Calu3 (cell line): ENCODE results near the gene APBA2. TPM values are rescaled to one million over a fixed set of nuclear protein-coding genes. Genes with fewer than 3 reads are reported as not detected.

ENCODE experiments used
- BruUV-seq: library from RNA; stranded (reverse); fragments of 400-500 nt; replicated peaks from 2 replicates; lab custom pipeline; 2021; lab: Mats Ljungman, UMichigan
- CTCF ChIA-PET: fragments of 300-600 bp; sonication (Branson Sonifier 250); formaldehyde crosslinking; loops from one replicate; lab custom pipeline; 2022; ENCODE audit warnings: antibody characterized with exemption; lab: Charles Lee
- DNase-seq: peaks from one replicate; pipeline ENCODE4 v3.0.0; 2022
- H3K27ac Mint-ChIP-seq: one replicate; pipeline ENCODE4 v1.8.0; 2022; ENCODE audit warnings: mixed read lengths; ENCODE audit not compliant: unreplicated experiment
- H3K27me3 Mint-ChIP-seq: one replicate; pipeline ENCODE4 v1.8.0; 2022; ENCODE audit warnings: mixed read lengths; ENCODE audit not compliant: unreplicated experiment
- H3K36me3 Mint-ChIP-seq: one replicate; pipeline ENCODE4 v1.8.0; 2022; ENCODE audit warnings: mild to moderate bottlenecking, moderate library complexity, mixed read lengths; ENCODE audit not compliant: insufficient read depth, unreplicated experiment
- H3K4me1 Mint-ChIP-seq: one replicate; pipeline ENCODE4 v1.8.0; 2022; ENCODE audit warnings: mild to moderate bottlenecking, low read depth, mixed read lengths; ENCODE audit not compliant: unreplicated experiment
- H3K4me3 Mint-ChIP-seq: one replicate; pipeline ENCODE4 v1.8.0; 2022; ENCODE audit warnings: mild to moderate bottlenecking, low read depth, moderate library complexity, mixed read lengths; ENCODE audit not compliant: unreplicated experiment
- H3K9me3 Mint-ChIP-seq: one replicate; pipeline ENCODE4 v1.8.0; 2022; ENCODE audit warnings: low read depth, mixed read lengths; ENCODE audit not compliant: unreplicated experiment
- CTCF ChIP-seq: fragments of 200-600 bp; IDR thresholded peaks from one replicate; pipeline ENCODE4 v1.8.0; 2022; ENCODE audit warnings: antibody characterized with exemption; ENCODE audit not compliant: unreplicated experiment
- intact Hi-C: fragments of 100-400 bp; cut with micrococcal nuclease; formaldehyde crosslinking; loops from one replicate; pipeline ENCODE4 v1.10.0; 2022; ENCODE audit not compliant: unreplicated experiment
- total RNA-seq: library from RNA; stranded (reverse); gene quantifications from 2 replicates; pipeline ENCODE4 v1.2.3, GENCODE V29; 2022

Gene APBA2
- total RNA-seq, 1 experiment from 2014 or later: not detected

GRCh38 chr15:28984421-28985315, 98.9 kb downstream of the APBA2 start:
- H3K4me3 Mint-ChIP-seq: no peak overlapping the region

GRCh38 chr15:28985316-28985645, 99.5 kb downstream of the APBA2 start:
- intact Hi-C loops: no loop called here
- H3K4me1 Mint-ChIP-seq: no peaks in the 10 kb centered on the region
- no peaks in the 10 kb centered on the region for H3K9me3 Mint-ChIP-seq
- DNase-seq: no peak
- BruUV-seq: no TSS peak
- TF ChIP-seq CTCF: no peak
- no peaks in the 10 kb centered on the region for H3K36me3 Mint-ChIP-seq
- CTCF ChIA-PET: no interaction called here
- H3K27me3 Mint-ChIP-seq: no peaks in the 10 kb centered on the region
- no peak overlapping the region for H3K27ac Mint-ChIP-seq
- no peak overlapping the region for H3K4me3 Mint-ChIP-seq

More at GRCh38 chr15:28984421-28985315, 98.9 kb downstream of the APBA2 start:
- Mint-ChIP-seq H3K9me3 (no peaks in the 10 kb centered on the region), H3K4me1 (no peaks in the 10 kb centered on the region), H3K27ac (no peak overlapping the region), H3K27me3 (no peaks in the 10 kb centered on the region), H3K36me3 (no peaks in the 10 kb centered on the region)
- intact Hi-C loops: no loop called here
- CTCF ChIA-PET: no interaction called here
- no peak for DNase-seq
- no peak for TF ChIP-seq CTCF
- BruUV-seq: no TSS peak

GRCh38 chr15:28985691-28986090, 99.9 kb downstream of the APBA2 start:
- DNase-seq: no peak
- no peak overlapping the region for H3K4me3 Mint-ChIP-seq
- H3K9me3 Mint-ChIP-seq: no peaks in the 10 kb centered on the region
- no peaks in the 10 kb centered on the region for H3K27me3 Mint-ChIP-seq
- no peaks in the 10 kb centered on the region for H3K36me3 Mint-ChIP-seq
- no peak for TF ChIP-seq CTCF
- no peaks in the 10 kb centered on the region for H3K4me1 Mint-ChIP-seq
- intact Hi-C loops: no loop called here
- no peak overlapping the region for H3K27ac Mint-ChIP-seq
- no TSS peak for BruUV-seq
- CTCF ChIA-PET: no interaction called here

- Mint-ChIP-seq H3K36me3 (no peaks in the 10 kb centered on the region), H3K4me1 (no peaks in the 10 kb centered on the region), H3K4me3 (no peak overlapping the region), H3K9me3 (no peaks in the 10 kb centered on the region), H3K27me3 (no peaks in the 10 kb centered on the region), H3K27ac (no peak overlapping the region)
- TF ChIP-seq CTCF: no peak
- intact Hi-C loops: no loop called here
- DNase-seq: no peak
- CTCF ChIA-PET: no interaction called here
- no TSS peak for BruUV-seq
Measured at GRCh38 chr15:28986108-28986507, 100.3 kb downstream of the APBA2 start.
